DMS 273 treated with DMSO at 0.1 percent for 48 hours (cell line): ENCODE measurements around the gene NSD1.

Experiments
- DNase-seq: peaks from one replicate; lab custom pipeline; 2025; lab: John Stamatoyannopoulos, UW

NSD1 gene

DNA sequence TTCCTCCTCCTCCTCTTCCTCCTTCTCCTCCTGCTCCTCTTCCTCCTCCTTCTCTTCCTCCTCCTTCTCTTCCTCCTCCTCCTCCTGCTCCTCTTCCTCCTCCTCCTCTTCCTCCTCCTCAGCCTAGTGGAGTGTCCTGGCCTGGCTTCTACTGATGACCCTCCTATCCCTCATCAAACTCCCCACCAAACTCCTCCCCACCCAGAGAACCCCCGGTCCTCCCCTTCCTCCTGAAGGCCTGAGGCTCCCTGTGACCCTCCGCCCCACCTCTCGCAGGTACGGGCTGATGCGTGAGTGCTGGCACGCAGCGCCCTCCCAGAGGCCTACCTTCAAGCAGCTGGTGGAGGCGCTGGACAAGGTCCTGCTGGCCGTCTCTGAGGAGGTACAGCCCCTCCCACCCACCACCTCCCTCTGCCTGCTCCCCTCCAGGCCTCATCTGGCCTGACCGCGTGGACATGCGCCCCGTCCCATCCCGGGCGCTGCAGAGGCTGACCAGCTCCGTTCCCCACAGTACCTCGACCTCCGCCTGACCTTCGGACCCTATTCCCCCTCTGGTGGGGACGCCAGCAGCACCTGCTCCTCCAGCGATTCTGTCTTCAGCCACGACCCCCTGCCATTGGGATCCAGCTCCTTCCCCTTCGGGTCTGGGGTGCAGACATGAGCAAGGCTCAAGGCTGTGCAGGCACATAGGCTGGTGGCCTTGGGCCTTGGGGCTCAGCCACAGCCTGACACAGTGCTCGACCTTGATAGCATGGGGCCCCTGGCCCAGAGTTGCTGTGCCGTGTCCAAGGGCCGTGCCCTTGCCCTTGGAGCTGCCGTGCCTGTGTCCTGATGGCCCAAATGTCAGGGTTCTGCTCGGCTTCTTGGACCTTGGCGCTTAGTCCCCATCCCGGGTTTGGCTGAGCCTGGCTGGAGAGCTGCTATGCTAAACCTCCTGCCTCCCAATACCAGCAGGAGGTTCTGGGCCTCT is 36.3 kb upstream of the NSD1 start:
- no peak for DNase-seq

- DNase-seq = no peak
Observed at GRCh38 chr5:177098120-177098469, 35.5 kb upstream of the NSD1 start.

DNA sequence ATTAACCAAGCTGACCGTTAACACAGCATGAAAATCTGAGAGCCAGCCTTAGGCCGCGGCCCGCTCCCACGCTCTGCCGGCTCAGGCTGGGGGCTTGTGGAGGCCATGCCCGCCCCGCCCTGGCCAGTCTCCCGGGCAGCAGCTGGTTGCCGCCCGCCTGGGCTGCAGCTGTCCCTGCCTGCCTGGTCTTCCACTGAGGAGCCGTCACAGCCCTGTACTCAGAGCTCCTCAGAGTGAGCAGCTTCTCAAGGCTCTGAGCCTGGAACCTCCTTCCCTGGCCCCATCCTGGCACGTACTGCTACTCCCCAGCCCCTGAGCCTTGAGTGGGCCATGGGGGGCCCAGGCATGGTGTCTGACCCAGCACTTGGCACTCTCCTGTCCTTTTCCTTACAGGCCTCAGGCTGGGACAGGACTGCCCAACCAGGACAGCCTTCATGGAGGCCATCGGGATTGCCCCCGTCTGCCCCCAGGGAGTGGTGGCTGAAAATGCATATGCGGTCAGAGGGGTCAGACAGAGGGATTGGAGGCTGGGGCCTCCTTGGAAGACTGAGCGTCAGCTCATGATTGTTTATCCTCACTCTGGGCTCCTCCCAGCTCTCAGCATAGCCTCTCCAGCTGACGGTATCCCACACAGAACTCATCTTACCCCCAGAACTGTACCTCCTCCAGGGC is 35.0 kb upstream of the NSD1 start:
- DNase-seq = no peak

DNA sequence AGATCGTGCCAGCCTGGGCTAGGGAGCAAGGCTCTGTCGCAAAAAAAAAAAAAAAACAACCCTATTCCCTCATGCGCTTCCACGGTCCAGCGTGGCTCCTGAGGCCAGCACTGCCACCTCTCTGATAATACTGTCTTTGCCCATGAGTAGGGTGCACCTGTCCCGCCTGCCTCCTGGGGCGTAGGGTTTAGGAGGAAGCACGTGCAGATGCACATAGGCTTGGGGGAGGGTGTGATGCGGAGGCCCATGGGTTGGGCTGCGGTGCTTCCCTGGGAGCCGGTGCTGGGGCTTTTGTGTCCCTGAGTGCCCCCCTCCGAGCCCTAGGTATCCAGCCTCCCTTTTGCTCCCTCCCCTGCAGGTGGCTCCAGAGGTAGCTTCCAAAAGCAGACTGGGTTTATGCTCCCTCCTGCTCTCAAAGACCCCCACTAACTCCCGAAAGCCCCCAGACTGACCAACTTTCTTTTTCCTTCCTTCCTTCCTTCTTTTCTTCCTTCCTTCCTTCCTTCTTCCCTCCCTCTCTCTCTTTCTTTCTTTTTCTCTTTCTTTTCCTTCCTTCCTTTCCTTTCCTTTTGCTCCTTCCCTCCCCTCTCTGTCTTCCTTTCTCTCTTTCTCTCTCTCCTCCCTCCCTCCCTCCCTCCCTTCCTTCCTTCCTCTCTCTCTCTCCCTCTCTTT is 34.0 kb upstream of the NSD1 start:
- no peak for DNase-seq

DNA sequence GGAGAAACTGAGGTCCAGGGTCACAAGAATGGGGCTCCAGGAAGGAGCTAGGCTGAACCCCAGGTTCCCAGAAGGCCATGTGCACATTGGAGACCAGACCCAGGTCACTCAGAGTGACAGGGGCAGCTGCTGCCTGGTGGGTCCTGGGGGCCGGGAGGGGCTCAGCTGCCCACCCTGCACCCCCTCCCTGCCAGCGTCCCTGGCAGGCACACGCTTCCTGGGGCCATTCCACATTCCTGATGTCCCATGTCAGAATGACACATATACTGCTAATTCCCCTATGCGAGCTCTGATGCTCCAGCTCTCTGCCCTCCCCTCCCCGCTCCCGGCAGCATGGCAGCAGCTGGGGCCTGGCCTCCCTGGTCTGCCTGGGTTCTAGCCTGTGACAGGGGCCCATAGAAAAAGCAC is 32.9 kb upstream of the NSD1 start:
- no peak for DNase-seq

- DNase-seq = no peak
Observed at GRCh38 chr5:177103523-177104253, 29.9 kb upstream of the NSD1 start.

DNA sequence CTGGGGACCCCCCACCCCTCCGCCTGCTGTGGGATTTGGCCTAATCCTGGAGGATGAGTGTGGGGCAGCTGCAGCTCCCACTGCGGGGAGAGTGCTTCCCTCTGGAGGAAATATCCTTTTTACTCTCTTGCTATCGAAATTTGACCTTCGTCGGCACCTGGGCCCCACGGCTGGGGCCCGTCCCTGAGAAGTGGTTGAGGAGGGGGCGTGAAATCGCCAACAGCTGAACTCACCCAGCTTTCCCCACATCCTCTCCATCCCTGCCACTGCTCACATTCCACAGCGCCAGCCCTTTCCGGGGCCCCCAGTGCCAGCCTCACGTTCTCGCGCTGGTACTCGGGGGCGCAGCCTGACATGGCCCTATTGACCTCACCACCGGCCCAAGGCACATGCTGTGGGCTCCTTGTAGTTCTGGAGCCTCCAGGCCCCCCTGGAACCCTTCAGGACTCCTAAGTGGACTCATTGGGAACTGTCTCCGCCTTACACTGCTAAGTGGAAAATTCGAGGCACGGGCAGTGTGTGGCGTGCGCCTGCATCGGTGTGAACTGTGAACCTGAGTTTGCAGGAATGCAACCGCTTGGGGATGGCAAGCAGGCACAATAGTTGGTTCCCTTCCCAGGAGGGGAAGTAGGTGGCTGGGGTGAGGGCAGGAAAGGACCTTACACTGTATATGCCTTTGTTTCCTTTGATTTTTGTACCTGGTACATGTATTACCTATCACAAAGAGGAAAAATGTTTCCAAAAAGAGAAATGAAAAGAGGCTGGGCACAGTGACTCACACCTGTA is 27.7 kb upstream of the NSD1 start:
- DNase-seq = no peak

- no peak for DNase-seq
Observed at GRCh38 chr5:177107159-177107558, 26.4 kb upstream of the NSD1 start.

GRCh38 chr5:177109810-177110209 is 23.8 kb upstream of the NSD1 start:
- no peak for DNase-seq

DNA sequence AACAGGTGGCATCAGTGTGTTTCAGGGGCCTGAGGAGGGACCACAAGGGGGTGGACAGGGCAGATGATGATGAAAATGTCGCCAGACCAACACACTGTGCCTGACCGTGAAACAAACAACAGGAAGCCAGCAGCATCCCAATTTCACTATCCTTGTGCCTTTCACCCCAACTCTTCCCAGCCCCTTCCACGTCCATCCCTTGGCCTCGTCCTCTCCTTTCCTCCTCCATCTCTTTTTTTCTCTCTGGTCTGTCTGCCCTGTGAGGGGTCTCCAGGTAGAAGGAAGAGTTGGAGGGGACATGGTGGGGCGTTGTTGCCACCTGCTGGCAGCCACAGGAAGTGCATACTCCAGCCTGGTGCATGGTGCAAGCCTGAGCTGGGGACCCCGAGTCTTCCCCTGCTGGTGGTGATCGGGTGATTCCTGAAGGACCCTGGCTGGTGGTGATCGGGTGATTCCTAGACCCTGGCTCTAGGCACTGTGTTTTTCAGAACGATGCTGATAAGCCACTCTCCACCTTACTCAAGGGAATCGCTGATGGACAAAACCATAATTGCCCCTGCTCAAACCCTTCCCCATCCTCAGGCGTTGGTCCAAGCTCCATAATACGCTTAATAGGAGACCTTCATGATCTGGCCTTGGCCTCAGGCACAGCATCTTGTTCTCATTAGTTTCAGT is 21.7 kb upstream of the NSD1 start:
- DNase-seq = no peak

GRCh38 chr5:177112589-177113220 is 20.9 kb upstream of the NSD1 start:
- no peak for DNase-seq

DNA sequence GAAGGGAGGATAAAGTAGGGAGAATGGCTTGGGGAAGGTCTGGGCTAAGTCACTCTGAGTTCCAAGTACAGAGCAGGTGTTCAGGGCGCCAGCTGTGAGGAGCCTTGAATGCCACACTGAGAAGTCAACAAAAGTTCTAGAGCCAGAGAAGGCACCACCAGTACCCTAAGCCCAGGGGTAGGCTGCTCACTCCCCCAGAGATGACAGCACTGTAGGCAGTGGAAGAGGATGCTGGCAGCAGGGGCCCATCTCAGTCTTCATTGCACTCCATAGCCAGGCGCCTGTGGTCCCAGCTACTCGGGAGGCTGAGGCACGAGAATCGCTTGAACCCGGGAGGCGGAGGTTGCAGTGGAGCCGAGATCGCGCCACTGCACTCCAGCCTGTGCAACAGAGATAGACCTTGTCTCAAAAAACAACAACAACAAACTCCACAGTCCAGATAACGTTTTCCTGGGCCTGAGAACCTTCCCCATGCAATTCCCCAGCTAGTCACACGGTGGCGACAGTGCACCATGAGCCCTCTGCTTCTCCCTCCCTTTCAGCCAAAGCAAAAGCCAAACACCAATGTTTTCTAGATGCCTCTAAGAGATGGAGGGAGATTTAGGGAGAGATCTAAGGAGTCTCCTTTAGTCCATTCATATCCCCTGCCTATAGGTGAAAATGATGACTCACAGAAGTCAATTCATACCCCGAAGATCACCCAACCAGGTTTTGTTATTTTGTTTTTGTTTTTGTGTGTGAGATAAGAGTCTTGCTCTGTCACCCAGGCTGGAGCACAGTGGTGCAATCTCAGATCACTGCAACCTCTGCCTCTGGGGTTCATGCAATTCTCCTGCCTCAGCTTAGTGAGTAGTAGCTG is 19.8 kb upstream of the NSD1 start:
- DNase-seq = no peak

DNA sequence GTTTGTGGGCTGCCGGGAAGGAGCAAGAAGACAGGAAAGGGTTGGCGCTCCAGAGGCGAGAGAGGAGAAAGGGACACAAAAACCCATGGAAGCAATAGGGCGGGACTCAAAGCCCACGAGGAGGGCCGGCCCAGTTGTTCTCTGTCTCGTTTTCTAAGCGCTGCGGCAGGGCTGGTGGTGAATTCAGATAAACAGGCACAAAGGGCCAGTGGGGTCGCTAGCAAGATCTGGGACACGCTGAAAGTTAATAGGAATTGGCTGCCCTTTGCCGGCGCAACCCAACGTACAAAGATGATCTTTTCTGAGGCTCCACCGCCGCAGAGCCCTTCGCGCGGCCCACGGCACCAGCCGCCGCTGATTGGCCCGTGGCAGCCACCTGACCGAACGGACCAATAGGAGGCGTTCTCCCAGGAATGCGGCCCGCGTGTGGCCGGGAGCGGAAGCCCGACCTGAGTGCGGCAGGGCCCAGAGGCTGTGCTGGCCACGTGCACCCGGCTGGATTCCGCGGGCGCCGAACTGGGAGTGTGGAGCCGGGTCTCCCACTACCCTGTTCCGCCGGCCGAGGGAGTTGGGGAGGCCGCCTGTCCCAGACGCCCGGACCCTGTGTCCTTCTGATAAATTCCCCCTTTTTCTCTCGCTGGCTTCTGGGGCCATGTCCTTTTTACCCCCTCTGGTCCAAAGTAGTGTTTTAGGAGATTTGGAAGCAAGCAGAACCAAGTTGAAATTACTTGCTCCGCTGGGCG is 16.8 kb upstream of the NSD1 start:
- no peak for DNase-seq

DNA sequence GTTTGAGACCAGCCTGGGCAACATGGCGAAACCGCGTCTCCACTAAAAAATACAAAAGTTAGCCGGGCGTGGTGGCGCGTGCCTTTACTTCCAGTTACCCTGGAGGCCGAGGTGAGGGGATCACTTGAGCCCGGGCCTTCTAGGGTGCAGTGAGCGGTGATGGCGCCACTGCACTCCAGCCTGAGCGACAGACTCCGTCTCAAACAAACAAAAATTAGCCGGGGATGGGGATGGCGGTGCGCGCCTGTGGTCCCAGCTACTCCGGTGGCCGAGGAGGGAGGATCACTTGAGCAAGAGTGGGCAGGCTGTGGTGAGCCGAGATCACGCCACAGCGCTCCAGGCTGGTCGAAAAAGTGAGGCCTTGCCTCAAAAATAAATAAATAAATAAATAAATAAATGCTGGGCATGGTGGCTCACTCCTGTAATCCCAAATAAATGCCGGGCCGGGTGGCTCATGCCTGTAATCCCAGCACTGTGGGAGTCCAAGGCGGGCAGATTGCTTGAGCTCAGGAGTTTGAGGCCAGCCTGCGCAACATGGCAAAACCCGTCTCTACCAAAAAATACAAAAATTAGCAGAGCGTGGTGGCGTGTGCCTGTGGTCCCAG is 16.0 kb upstream of the NSD1 start:
- DNase-seq = no peak

GRCh38 chr5:177122566-177122965 is 11.0 kb upstream of the NSD1 start:
- no peak for DNase-seq

DNA sequence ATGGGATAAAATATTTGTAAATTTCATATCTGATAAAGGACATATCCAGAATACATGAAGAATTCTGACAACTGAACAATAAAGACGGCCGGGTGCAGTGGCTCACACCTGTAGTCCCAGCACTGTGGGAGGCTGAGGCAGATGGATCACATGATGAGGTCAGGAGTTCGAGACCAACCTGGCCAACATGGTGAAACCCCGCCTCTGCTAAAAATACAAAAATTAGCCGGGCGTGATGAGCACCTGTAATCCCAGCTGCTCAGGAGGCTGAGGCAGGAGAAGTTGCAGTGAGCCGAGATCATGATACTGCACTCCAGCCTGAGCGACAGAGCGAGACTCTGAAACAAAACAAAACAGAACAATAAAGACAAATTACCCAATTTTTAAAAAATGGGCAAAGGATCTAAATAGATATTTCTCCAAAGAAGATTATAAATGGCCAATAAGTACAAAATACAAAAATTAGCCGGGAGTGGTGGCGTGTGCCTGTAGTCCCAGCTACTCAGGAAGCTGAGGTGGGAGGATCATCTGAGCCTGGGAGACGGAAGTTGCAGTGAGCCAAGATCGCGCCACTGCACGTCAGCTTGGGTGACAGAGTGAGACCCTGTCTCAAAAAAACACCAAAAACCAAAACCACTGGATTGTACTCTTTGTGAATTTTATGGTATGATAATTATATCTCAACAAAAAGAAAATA is 9.6 kb upstream of the NSD1 start:
- no peak for DNase-seq

GRCh38 chr5:177124486-177124991 is 9.0 kb upstream of the NSD1 start:
- DNase-seq = no peak
